ENCODE data around the gene KRI1.
"Not testable (repeated sequence)": the region's sequence is repeated elsewhere in the genome, so short reads cannot be mapped to it uniquely, and the experiment has no call there.

The KRI1 gene

GRCh38 chr19:10554760-10555609, 10.8 kb downstream of the KRI1 start:
- Histone ChIP-seq H3K4me3 (ENCODE audit: low read depth in 1 of 2, low read length in 2 of 2) (no peak overlapping the region), H3K27ac (ENCODE audit: low read depth, low read length) (no peak overlapping the region), H3K9me3 (ENCODE audit: low read length) (no peaks in the 10 kb centered on the region), H3K9ac (ENCODE audit: low read length) (no peak overlapping the region), H3K36me3 (ENCODE audit: insufficient read depth, low read length) (peaks cover 57% of the 10 kb centered on the region), H3K27me3 (ENCODE audit: control insufficient read depth in 1 of 2, insufficient read depth in 2 of 2, low read length in 2 of 2) (no peaks in the 10 kb centered on the region), H3K4me1 (ENCODE audit: insufficient read depth, low read length) (no peaks in the 10 kb centered on the region)

GRCh38 chr19:10553943-10554381, 11.8 kb downstream of the KRI1 start:
- Histone ChIP-seq H3K36me3 (ENCODE audit: insufficient read depth, low read length) (peaks cover 55% of the 10 kb centered on the region), H3K9ac (ENCODE audit: low read length) (no peak overlapping the region), H3K27me3 (ENCODE audit: control insufficient read depth in 1 of 2, insufficient read depth in 2 of 2, low read length in 2 of 2) (no peaks in the 10 kb centered on the region), H3K9me3 (ENCODE audit: low read length) (no peaks in the 10 kb centered on the region), H3K4me3 (ENCODE audit: low read depth in 1 of 2, low read length in 2 of 2) (no peak overlapping the region), H3K4me1 (ENCODE audit: insufficient read depth, low read length) (no peaks in the 10 kb centered on the region), H3K27ac (ENCODE audit: low read depth, low read length) (no peak overlapping the region)

GRCh38 chr19:10553087-10553667, 12.6 kb downstream of the KRI1 start:
- Histone ChIP-seq H3K9ac (ENCODE audit: low read length) (no peak overlapping the region), H3K9me3 (ENCODE audit: low read length) (no peaks in the 10 kb centered on the region), H3K27me3 (ENCODE audit: control insufficient read depth in 1 of 2, insufficient read depth in 2 of 2, low read length in 2 of 2) (no peaks in the 10 kb centered on the region), H3K27ac (ENCODE audit: low read depth, low read length) (no peak overlapping the region), H3K36me3 (ENCODE audit: insufficient read depth, low read length) (peaks cover 63% of the 10 kb centered on the region), H3K4me3 (ENCODE audit: low read depth in 1 of 2, low read length in 2 of 2) (no peak overlapping the region), H3K4me1 (ENCODE audit: insufficient read depth, low read length) (no peaks in the 10 kb centered on the region)

GRCh38 chr19:10552510-10553053, 13.2 kb downstream of the KRI1 start:
- no peaks in the 10 kb centered on the region for H3K27me3 ChIP-seq (ENCODE audit: control insufficient read depth in 1 of 2, insufficient read depth in 2 of 2, low read length in 2 of 2)
- H3K9ac ChIP-seq (ENCODE audit: low read length), result no peak overlapping the region
- no peaks in the 10 kb centered on the region for H3K9me3 ChIP-seq (ENCODE audit: low read length)
- peaks cover 64% of the 10 kb centered on the region for H3K36me3 ChIP-seq (ENCODE audit: insufficient read depth, low read length)
- no peaks in the 10 kb centered on the region for H3K4me1 ChIP-seq (ENCODE audit: insufficient read depth, low read length)
- H3K4me3 ChIP-seq (ENCODE audit: low read depth in 1 of 2, low read length in 2 of 2), result no peak overlapping the region
- H3K27ac ChIP-seq (ENCODE audit: low read depth, low read length), result no peak overlapping the region

- no peak overlapping the region for H3K4me3 ChIP-seq (ENCODE audit: low read depth in 1 of 2, low read length in 2 of 2)
- H3K27me3 ChIP-seq (ENCODE audit: control insufficient read depth in 1 of 2, insufficient read depth in 2 of 2, low read length in 2 of 2), result no peaks in the 10 kb centered on the region
- H3K9ac ChIP-seq (ENCODE audit: low read length), result no peak overlapping the region
- no peaks in the 10 kb centered on the region for H3K4me1 ChIP-seq (ENCODE audit: insufficient read depth, low read length)
- no peak overlapping the region for H3K27ac ChIP-seq (ENCODE audit: low read depth, low read length)
- no peaks in the 10 kb centered on the region for H3K9me3 ChIP-seq (ENCODE audit: low read length)
- peaks cover 68% of the 10 kb centered on the region for H3K36me3 ChIP-seq (ENCODE audit: insufficient read depth, low read length)
Observed at GRCh38 chr19:10551698-10552301, 14.0 kb downstream of the KRI1 start.

- H3K9ac ChIP-seq (ENCODE audit: low read length); H3K4me1 ChIP-seq (ENCODE audit: insufficient read depth, low read length); H3K4me3 ChIP-seq (ENCODE audit: low read depth in 1 of 2, low read length in 2 of 2); H3K9me3 ChIP-seq (ENCODE audit: low read length); H3K27ac ChIP-seq (ENCODE audit: low read depth, low read length); H3K27me3 ChIP-seq (ENCODE audit: control insufficient read depth in 1 of 2, insufficient read depth in 2 of 2, low read length in 2 of 2): not testable (repeated sequence)
- peaks cover 68% of the 10 kb centered on the region for H3K36me3 ChIP-seq (ENCODE audit: insufficient read depth, low read length)
Observed at GRCh38 chr19:10551006-10551405, 14.8 kb downstream of the KRI1 start.

- Histone ChIP-seq H3K4me1 (ENCODE audit: insufficient read depth, low read length) (peaks cover under 1% of the 10 kb centered on the region), H3K36me3 (ENCODE audit: insufficient read depth, low read length) (peaks cover 62% of the 10 kb centered on the region), H3K27me3 (ENCODE audit: control insufficient read depth in 1 of 2, insufficient read depth in 2 of 2, low read length in 2 of 2) (no peaks in the 10 kb centered on the region), H3K27ac (ENCODE audit: low read depth, low read length) (no peak overlapping the region), H3K9ac (ENCODE audit: low read length) (no peak overlapping the region), H3K4me3 (ENCODE audit: low read depth in 1 of 2, low read length in 2 of 2) (no peak overlapping the region), H3K9me3 (ENCODE audit: low read length) (no peaks in the 10 kb centered on the region)
Observed at GRCh38 chr19:10550336-10550735, 15.5 kb downstream of the KRI1 start.

GRCh38 chr19:10549733-10550132, 16.1 kb downstream of the KRI1 start:
- no peaks in the 10 kb centered on the region for H3K9me3 ChIP-seq (ENCODE audit: low read length)
- H3K4me3 ChIP-seq (ENCODE audit: low read depth in 1 of 2, low read length in 2 of 2), result no peak overlapping the region
- H3K27ac ChIP-seq (ENCODE audit: low read depth, low read length), result no peak overlapping the region
- H3K27me3 ChIP-seq (ENCODE audit: control insufficient read depth in 1 of 2, insufficient read depth in 2 of 2, low read length in 2 of 2), result no peaks in the 10 kb centered on the region
- H3K4me1 ChIP-seq (ENCODE audit: insufficient read depth, low read length), result peaks cover 7% of the 10 kb centered on the region
- peaks cover 56% of the 10 kb centered on the region for H3K36me3 ChIP-seq (ENCODE audit: insufficient read depth, low read length)
- H3K9ac ChIP-seq (ENCODE audit: low read length), result no peak overlapping the region

GRCh38 chr19:10548746-10549276, 17.0 kb downstream of the KRI1 start:
- H3K36me3 ChIP-seq (ENCODE audit: insufficient read depth, low read length), result peaks cover 47% of the 10 kb centered on the region
- H3K4me3 ChIP-seq (ENCODE audit: low read depth in 1 of 2, low read length in 2 of 2), result no peak overlapping the region
- H3K9ac ChIP-seq (ENCODE audit: low read length), result no peak overlapping the region
- no peaks in the 10 kb centered on the region for H3K27me3 ChIP-seq (ENCODE audit: control insufficient read depth in 1 of 2, insufficient read depth in 2 of 2, low read length in 2 of 2)
- peaks cover 11% of the 10 kb centered on the region for H3K4me1 ChIP-seq (ENCODE audit: insufficient read depth, low read length)
- H3K27ac ChIP-seq (ENCODE audit: low read depth, low read length), result no peak overlapping the region
- no peaks in the 10 kb centered on the region for H3K9me3 ChIP-seq (ENCODE audit: low read length)

GRCh38 chr19:10546817-10547216, 19.0 kb downstream of the KRI1 start:
- peaks cover 16% of the 10 kb centered on the region for H3K4me1 ChIP-seq (ENCODE audit: insufficient read depth, low read length)
- no peak overlapping the region for H3K4me3 ChIP-seq (ENCODE audit: low read depth in 1 of 2, low read length in 2 of 2)
- H3K9ac ChIP-seq (ENCODE audit: low read length), result no peak overlapping the region
- no peak overlapping the region for H3K27ac ChIP-seq (ENCODE audit: low read depth, low read length)
- H3K9me3 ChIP-seq (ENCODE audit: low read length), result no peaks in the 10 kb centered on the region
- no peaks in the 10 kb centered on the region for H3K27me3 ChIP-seq (ENCODE audit: control insufficient read depth in 1 of 2, insufficient read depth in 2 of 2, low read length in 2 of 2)
- H3K36me3 ChIP-seq (ENCODE audit: insufficient read depth, low read length), result peaks cover 28% of the 10 kb centered on the region

- peaks cover 19% of the 10 kb centered on the region for H3K36me3 ChIP-seq (ENCODE audit: insufficient read depth, low read length)
Observed at GRCh38 chr19:10544753-10545251, 21.0 kb downstream of the KRI1 start.

More at GRCh38 chr19:10544753-10545251, 21.0 kb downstream of the KRI1 start:
- H3K27ac ChIP-seq (ENCODE audit: low read depth, low read length), result peak overlapping the region; percentile 90
- peak overlapping the region; percentile 83 to 97 for H3K4me3 ChIP-seq (ENCODE audit: low read depth in 1 of 2, low read length in 2 of 2)
- H3K9me3 ChIP-seq (ENCODE audit: low read length), result no peaks in the 10 kb centered on the region
- H3K4me1 ChIP-seq (ENCODE audit: insufficient read depth, low read length), result peaks cover 16% of the 10 kb centered on the region
- no peaks in the 10 kb centered on the region for H3K27me3 ChIP-seq (ENCODE audit: control insufficient read depth in 1 of 2, insufficient read depth in 2 of 2, low read length in 2 of 2)
- H3K9ac ChIP-seq (ENCODE audit: low read length), result peak overlapping the region; percentile 50
